ENCODE measurements around the gene CRYM. TPM values are rescaled to one million over a fixed set of nuclear protein-coding genes. Genes with fewer than 3 reads are reported as not detected.

Gene CRYM
- total and polyA plus RNA-seq, 2 donors (not counting 3 experiments of a cell fraction or from before 2014, with no cell fraction given): not detected

DNA sequence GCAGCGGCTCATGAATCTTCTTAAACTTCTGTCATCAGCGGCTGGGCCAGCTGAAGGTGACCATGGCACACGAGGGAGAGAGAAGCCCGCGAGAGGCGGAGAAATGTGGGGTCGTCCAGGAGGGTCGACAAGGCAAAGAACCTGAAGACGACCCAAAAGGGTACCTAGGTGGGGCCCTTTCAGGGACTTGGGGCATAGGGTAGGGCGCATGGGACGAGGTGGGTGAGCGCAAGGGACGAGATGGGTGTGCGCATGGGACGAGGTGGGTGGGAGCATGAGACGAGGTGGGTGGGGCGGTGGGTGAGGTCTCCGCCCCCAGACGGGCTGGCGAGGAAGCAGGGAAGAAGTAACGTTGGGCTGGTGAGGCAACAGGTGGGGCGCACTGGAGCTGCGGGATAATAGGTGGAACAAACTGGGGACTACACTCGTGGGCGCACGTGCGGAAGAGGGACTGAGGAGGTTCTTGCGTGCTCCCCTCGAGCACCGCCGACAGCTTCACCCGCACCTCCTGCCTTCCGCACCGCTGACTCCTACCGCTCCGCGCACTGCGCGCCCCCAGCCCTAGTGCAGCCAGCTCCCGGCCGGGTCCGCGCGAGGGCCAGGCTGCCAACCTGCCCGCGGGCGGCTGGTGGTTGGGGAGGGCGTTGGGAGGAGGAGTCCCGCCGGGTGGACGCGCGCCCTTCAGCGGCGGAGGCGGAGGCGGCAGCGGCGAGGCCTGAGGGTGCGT, 23.2 kb upstream of the CRYM start:
- DNase-seq (ENCODE audit: low read depth, low spot score) (peak; percentile 79), FAIRE-seq (peak; percentile 74)
- H3K36me3 ChIP-seq (ENCODE audit: control insufficient read depth in 2 of 2, extremely low read depth in 1 of 2, insufficient read depth in 2 of 2, low read length in 2 of 2): no peaks in the 10 kb centered on the region
- TF ChIP-seq POLR2AphosphoS5 (IDR thresholded peaks at IDR 0.05; ENCODE audit: insufficient read depth, low read depth, low read length) (no peak), EZH2 (IDR thresholded peaks at IDR 0.05; ENCODE audit: borderline replicate concordance, low read depth, low read length, severe bottlenecking) (no peak), POLR2A (IDR thresholded peaks at IDR 0.05; ENCODE audit: low read depth, low read length) (no peak), MYC (IDR thresholded peaks at IDR 0.05; ENCODE audit: low read depth, low read length) (peak; percentile 67), JUN (IDR thresholded peaks at IDR 0.05; ENCODE audit: borderline replicate concordance, insufficient read depth, insufficient read length, low read depth) (no peak), FOS (IDR thresholded peaks at IDR 0.05; ENCODE audit: borderline replicate concordance, insufficient read depth, low read length) (no peak), GATA2 (IDR thresholded peaks at IDR 0.05; ENCODE audit: insufficient read depth, insufficient read length, low read depth, low read length) (no peak)
- TF ChIP-seq, protein P1, sequence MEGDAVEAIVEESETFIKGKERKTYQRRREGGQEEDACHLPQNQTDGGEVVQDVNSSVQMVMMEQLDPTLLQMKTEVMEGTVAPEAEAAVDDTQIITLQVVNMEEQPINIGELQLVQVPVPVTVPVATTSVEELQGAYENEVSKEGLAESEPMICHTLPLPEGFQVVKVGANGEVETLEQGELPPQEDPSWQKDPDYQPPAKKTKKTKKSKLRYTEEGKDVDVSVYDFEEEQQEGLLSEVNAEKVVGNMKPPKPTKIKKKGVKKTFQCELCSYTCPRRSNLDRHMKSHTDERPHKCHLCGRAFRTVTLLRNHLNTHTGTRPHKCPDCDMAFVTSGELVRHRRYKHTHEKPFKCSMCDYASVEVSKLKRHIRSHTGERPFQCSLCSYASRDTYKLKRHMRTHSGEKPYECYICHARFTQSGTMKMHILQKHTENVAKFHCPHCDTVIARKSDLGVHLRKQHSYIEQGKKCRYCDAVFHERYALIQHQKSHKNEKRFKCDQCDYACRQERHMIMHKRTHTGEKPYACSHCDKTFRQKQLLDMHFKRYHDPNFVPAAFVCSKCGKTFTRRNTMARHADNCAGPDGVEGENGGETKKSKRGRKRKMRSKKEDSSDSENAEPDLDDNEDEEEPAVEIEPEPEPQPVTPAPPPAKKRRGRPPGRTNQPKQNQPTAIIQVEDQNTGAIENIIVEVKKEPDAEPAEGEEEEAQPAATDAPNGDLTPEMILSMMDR (IDR thresholded peaks at IDR 0.05; ENCODE audit: extremely low read depth in 1 of 2, insufficient read depth in 1 of 2, low read depth in 1 of 2, low read length in 2 of 2): peak; percentile 15 to 40
- TF ChIP-seq, protein P2, sequence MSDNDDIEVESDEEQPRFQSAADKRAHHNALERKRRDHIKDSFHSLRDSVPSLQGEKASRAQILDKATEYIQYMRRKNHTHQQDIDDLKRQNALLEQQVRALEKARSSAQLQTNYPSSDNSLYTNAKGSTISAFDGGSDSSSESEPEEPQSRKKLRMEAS (IDR thresholded peaks at IDR 0.05; ENCODE audit: insufficient read depth, insufficient read length): no peak
- dilution Hi-C loops (cut with MboI; ENCODE audit: extremely low pct_ligation_motif_present, low sequenced_read_pairs) (no loop called here), intact Hi-C loops (cut with micrococcal nuclease) (loop anchor here (5.0 kb wide), 2 partner anchors 251 to 399 kb away; partner anchors contain the start of genes DCUN1D3 and LYRM1)
- H4K20me1 ChIP-seq (replicated peaks; ENCODE audit: control insufficient read depth, extremely low read depth, insufficient read depth, low read length): no peaks in the 10 kb centered on the region
- no peaks in the 10 kb centered on the region for H3K9me3 ChIP-seq (replicated peaks; ENCODE audit: control insufficient read depth, insufficient read depth, low read length)
- peak overlapping the region; percentile 61 to 65 (median 64) for H3K4me3 ChIP-seq (replicated peaks in 1 of 3; ENCODE audit: insufficient read depth in 1 of 3, low read depth in 1 of 3, low read length in 3 of 3)
- no peaks in the 10 kb centered on the region for H3K79me2 ChIP-seq (ENCODE audit: control insufficient read depth, insufficient read depth, low read length)
- ChIA-PET POLR2A (interaction anchor here (0.6 to 1.0 kb wide), 2 partner anchors 145 to 413 kb away, joined by 4 read pairs; no protein-coding TSS in a partner anchor), CTCF (interaction anchor here (0.7 to 4.6 kb wide), 30 partner anchors 10 to 1394 kb away, joined by 3 to 132 read pairs (median 5); partner anchors contain the start of genes CRYM, ERI2, LDAF1 and REXO5)
- no peaks in the 10 kb centered on the region for H3K9me1 ChIP-seq (replicated peaks; ENCODE audit: control insufficient read depth, extremely low read depth, insufficient read depth, low read length)
- peak overlapping the region; percentile 80 for H2AFZ ChIP-seq (ENCODE audit: low read depth, low read length)
- peak overlapping the region; percentile 33 for H3K9ac ChIP-seq (replicated peaks; ENCODE audit: extremely low read depth, insufficient read depth, low read length)
- peaks cover 2 to 12% of the 10 kb centered on the region in 2 experiments for H3K27me3 ChIP-seq (ENCODE audit: control insufficient read depth in 2 of 2, insufficient read depth in 2 of 2, low read length in 2 of 2)
- H3K27ac ChIP-seq (ENCODE audit: insufficient read depth, low read depth, low read length): no peak overlapping the region
- H3K4me2 ChIP-seq (ENCODE audit: insufficient read depth, low read length): peak overlapping the region; percentile 83
- no TSS peak for BruUV-seq (replicated peaks)
- peaks cover 6% of the 10 kb centered on the region for H3K4me1 ChIP-seq (ENCODE audit: control insufficient read depth, extremely low read depth, insufficient read depth, low read length)

Measured in endothelial cell of umbilical vein (primary cell).